Measurements from ENCODE around the gene DAP.

- no peak for TF ChIP-seq POLR2AphosphoS5 (IDR thresholded peaks at IDR 0.05; ENCODE audit: low read depth, low read length)
- TF ChIP-seq TAF1 (IDR thresholded peaks at IDR 0.05; ENCODE audit: borderline replicate concordance, insufficient read depth, low read length), result no peak
- no peak for TF ChIP-seq SIN3A (IDR thresholded peaks at IDR 0.05; ENCODE audit: borderline replicate concordance, insufficient read depth, low read length)
Measured at GRCh38 chr5:10759111-10759510, 1.9 kb downstream of the DAP start.
